ENCODE data around the gene IL3RA.
A peak's percentile ranks its signal among the peaks of the same experiment; 100 is the strongest.
"Not testable (repeated sequence)": the region's sequence is repeated elsewhere in the genome, so short reads cannot be mapped to it uniquely, and the experiment has no call there.

IL3RA gene

GRCh38 chrX:1327651-1328304, 8.8 kb upstream of the IL3RA start:
- no peak for DNase-seq

- DNase-seq: no peak
Observed at GRCh38 chrX:1330605-1331004, 6.0 kb upstream of the IL3RA start.

GRCh38 chrX:1332433-1332832, 4.2 kb upstream of the IL3RA start:
- not testable (repeated sequence) for DNase-seq

- no peak for DNase-seq
Observed at GRCh38 chrX:1334854-1335253, 1.7 kb upstream of the IL3RA start.

GRCh38 chrX:1336948-1337779, 579 bp downstream of the IL3RA start:
- peak; percentile 38 for DNase-seq

DNA sequence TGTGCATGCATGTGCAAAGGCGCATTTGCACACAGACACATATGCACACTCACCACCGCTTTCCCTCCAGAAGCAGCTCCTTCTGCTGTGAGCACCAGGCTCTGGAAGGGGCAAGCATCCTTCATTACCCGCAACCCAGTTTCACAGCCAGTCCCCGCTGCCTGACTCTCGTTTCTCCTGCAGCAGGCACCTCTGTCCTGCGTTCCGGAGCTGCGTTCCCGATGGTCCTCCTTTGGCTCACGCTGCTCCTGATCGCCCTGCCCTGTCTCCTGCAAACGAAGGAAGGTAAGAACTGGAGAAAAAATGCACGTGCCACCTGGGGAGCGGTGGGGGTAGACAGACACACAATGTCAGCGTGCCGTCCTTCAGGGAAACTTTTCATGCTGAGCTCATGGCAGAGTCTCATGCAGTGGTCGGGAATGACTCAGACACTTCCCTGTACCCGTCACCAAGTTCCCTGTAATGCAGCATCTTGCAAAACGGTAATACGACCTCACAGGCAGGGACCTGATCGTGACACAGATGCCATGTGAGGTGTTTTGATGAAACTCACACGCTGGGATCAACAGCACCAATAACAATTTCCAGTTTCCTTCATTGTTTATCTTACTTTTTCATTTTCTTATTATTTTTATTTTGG, 5.1 kb downstream of the IL3RA start:
- DNase-seq: no peak

DNA sequence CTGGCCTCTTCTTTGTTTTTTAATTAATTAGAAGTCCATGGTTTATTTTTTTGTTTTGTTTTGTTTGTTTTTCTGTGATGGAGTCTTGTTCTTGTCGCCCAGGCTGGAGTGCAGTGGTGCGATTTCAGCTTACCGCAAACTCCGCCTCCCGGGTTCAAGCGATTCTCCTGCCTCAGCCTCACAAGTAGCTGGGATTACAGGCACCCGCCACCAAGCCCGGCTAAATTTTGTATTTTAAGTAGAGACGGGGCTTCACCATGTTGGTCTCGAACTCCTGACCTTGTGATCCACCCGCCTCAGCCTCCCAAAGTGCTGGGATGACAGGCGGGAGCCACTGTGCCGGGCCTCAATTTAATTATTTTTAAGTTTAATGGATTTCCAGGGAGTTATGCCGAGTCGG, 13.0 kb downstream of the IL3RA start:
- not testable (repeated sequence) for DNase-seq

- DNase-seq: no peak
Observed at GRCh38 chrX:1351981-1352714, 15.6 kb downstream of the IL3RA start.

GRCh38 chrX:1354036-1355019, 17.7 kb downstream of the IL3RA start:
- no peak for DNase-seq

- DNase-seq: no peak
Observed at GRCh38 chrX:1355131-1356046, 18.8 kb downstream of the IL3RA start.

GRCh38 chrX:1357993-1358392, 21.4 kb downstream of the IL3RA start:
- no peak for DNase-seq

- DNase-seq: no peak
Observed at GRCh38 chrX:1358793-1359476, 22.4 kb downstream of the IL3RA start.

- no peak for DNase-seq
Observed at GRCh38 chrX:1359477-1359873, 22.9 kb downstream of the IL3RA start.

DNA sequence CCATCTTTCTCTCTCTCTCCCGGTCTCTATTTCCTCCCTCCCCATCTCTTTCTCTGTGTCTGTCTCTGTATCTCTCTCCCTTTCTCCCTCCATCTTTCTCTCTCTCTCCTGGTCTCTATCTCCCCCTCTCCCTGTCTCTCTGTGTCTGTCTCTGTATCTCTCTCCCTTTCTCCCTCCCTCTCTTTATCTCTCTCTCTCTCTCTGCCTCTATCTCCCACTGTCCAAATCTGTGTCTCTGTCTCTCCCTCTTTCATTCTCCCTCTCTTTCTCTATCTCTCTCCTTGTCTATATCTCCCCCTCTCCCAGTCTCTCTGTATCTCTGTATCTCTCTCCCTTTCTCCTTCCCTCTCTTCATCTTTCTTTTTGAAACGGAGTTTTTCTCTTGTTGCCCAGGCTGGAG, 23.6 kb downstream of the IL3RA start:
- no peak for DNase-seq

- DNase-seq: no peak
Observed at GRCh38 chrX:1361275-1361674, 24.7 kb downstream of the IL3RA start.

DNA sequence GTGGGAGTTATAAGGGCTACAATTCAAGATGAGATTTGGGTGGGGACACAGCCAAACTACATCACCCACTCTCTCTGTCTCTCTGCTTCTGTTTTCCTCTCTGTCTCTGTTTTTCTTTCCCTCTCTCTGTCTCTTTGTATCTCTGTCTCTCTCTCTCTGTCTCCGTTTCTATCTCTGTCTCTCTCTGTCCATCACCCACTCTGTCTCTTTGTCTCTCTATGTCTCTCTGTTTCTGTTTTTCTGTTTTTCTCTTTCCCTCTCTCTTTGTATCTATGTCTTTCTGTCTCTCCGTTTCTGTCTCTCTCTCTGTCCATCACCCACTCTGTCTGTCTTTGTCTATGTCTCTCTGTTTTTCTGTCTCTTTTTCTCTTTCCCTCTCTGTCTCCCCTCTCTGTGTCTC, 25.3 kb downstream of the IL3RA start:
- DNase-seq: no peak

DNA sequence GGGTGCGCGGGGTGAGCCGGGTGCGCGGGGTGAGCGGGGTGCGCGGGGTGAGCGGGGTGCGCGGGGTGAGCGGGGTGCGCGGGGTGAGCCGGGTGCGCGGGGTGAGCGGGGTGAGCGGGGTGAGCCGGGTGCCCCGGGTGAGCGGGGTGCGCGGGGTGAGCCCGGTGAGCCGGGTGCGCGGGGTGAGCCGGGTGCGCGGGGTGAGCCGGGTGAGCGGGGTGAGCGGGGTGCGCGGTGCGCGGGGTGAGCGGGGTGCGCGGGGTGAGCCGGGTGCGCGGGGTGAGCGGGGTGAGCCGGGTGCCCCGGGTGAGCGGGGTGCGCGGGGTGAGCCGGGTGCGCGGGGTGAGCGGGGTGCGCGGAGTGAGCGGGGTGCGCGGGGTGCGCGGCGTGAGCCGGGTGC, 29.8 kb downstream of the IL3RA start:
- DNase-seq: not testable (repeated sequence)

- DNase-seq: no peak
Observed at GRCh38 chrX:1368385-1368698, 31.8 kb downstream of the IL3RA start.

- DNase-seq: no peak
Observed at GRCh38 chrX:1378306-1378759, 41.7 kb downstream of the IL3RA start.

Data from right kidney (tissue), 1 donor.